ENCODE data around the gene IL1RAPL1.

GRCh38 chrX:29491659-29492058 lies 904.4 kb downstream of the IL1RAPL1 start:
- TF ChIP-seq CTCF (conservative IDR thresholded peaks at IDR 0.05 in 1 of 2, IDR thresholded peaks at IDR 0.05 in 1 of 2; ENCODE audit: extremely low read depth in 1 of 2, insufficient read depth in 1 of 2, low read depth in 1 of 2, low read length in 2 of 2) (no peak), EZH2 (IDR thresholded peaks at IDR 0.05; ENCODE audit: borderline replicate concordance, low read length) (no peak)

Data from mammary epithelial cell (primary cell).